T-helper 1 cell (primary cell): ENCODE data around the gene RPS15A.
"Not testable (repeated sequence)": the region's sequence is repeated elsewhere in the genome, so short reads cannot be mapped to it uniquely, and the experiment has no call there.

Experiments
- DNase-seq, 5 donors: peaks; one replicate each; pipeline ENCODE4 v3.0.0-alpha.2; 2012 to 2020

The RPS15A gene

DNA sequence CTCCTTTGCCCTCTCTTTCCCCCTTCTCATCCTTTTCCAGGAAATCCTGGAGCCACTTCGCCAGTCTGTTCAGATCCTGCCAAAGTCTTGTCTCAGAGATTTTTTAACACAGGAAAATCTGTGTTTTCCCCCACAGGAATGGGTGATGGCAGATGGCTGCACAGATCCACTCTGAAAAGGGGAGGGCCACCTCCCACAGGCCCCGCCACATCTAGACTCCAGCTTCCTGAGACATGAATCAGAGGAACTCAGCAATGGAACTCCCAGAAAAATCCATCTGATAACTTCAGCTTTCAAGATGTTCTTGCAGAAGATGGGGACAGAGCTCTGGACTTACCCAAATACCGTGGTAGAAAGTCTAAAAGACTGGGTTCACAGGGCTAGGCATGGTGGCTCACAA is 50.1 kb downstream of the RPS15A start:
- DNase-seq = not testable (repeated sequence)

DNA sequence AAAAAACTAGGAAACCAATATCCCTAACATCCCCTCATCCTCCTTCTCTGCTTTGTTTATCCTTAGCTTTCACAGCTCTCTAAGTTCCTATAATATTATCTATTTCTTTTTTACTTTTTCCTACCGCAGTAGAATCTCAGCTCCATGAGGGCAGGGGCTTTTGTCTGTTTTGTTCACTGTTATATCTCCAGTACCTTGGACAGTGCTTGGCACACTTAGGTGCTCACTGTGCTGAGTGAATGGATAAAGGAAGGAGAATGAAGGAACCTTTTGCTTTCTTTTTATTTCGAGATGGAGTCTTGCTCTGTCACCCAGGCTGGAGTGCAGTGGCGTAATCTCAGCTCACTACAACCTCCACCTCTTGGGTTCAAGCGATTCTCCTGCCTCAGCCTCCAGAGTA is 51.4 kb downstream of the RPS15A start:
- DNase-seq = not testable (repeated sequence)

DNA sequence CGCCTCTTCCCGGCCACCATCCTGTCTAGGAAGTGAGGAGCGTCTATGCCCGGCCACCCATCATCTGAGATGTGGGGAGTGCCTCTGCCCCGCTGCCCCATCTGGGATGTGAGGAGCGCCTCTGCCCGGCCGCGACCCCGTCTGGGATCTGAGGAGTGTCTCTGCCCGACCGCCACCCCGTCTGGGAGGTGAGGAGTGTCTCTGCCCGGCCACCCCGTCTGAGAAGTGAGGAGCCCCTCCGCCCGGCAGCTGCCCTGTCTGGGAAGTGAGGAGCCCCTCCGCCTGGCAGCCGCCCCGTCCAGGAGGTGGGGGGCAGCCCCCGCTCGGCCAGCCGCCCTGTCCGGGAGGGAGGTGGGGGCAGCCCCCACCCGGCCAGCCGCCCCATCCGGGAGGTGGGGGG is 55.9 kb downstream of the RPS15A start:
- not testable (repeated sequence) for DNase-seq
